HEK293 (cell line): Measurements from ENCODE around the gene NKG7.

ENCODE experiments used
- GLI4 ChIP-seq: fragments of 450-650 bp; formaldehyde crosslinking; IDR thresholded peaks from 2 replicates; pipeline ENCODE4 v1.5.1; 2016; ENCODE audit warnings: missing biosample characterization, missing genetic modification characterization
- SALL2 ChIP-seq: fragments of 450-650 bp; formaldehyde crosslinking; IDR thresholded peaks from 2 replicates; pipeline ENCODE4 v1.5.0; 2017; ENCODE audit warnings: missing biosample characterization, mild to moderate bottlenecking, missing genetic modification characterization, borderline replicate concordance
- TCF7L2 ChIP-seq: IDR thresholded peaks from 2 replicates; pipeline ENCODE4 v1.6.1; 2011; ENCODE audit warnings: low read depth, mild to moderate bottlenecking, inconsistent platforms, low read length, moderate library complexity, borderline replicate concordance
- ZBTB17 ChIP-seq: fragments of 450-650 bp; formaldehyde crosslinking; IDR thresholded peaks from 2 replicates; pipeline ENCODE4 v1.5.1; 2016; ENCODE audit warnings: missing biosample characterization, missing genetic modification characterization
- ZEB2 ChIP-seq: fragments of 450-650 bp; formaldehyde crosslinking; IDR thresholded peaks from 2 replicates; pipeline ENCODE4 v1.5.1; 2016; ENCODE audit warnings: missing biosample characterization, missing genetic modification characterization
- ZNF121 ChIP-seq: fragments of 450-650 bp; formaldehyde crosslinking; IDR thresholded peaks from 2 replicates; pipeline ENCODE4 v1.5.1; 2016; ENCODE audit warnings: missing biosample characterization, missing genetic modification characterization
- TF ChIP-seq, protein P1 (sequence below): fragments of 450-650 bp; formaldehyde crosslinking; IDR thresholded peaks from 2 replicates; pipeline ENCODE4 v1.5.1; 2016; ENCODE audit warnings: missing biosample characterization, missing genetic modification characterization
- TF ChIP-seq, protein P2 (sequence below): fragments of 450-650 bp; formaldehyde crosslinking; IDR thresholded peaks from 2 replicates; pipeline ENCODE4 v1.5.1; 2016; ENCODE audit warnings: missing biosample characterization, missing genetic modification characterization
- TF ChIP-seq, protein P3 (sequence below): fragments of 450-650 bp; formaldehyde crosslinking; IDR thresholded peaks from 2 replicates; pipeline ENCODE4 v1.5.1; 2016; ENCODE audit warnings: missing biosample characterization, missing genetic modification characterization
- TF ChIP-seq, protein P4 (sequence below): fragments of 450-650 bp; formaldehyde crosslinking; optimal IDR thresholded peaks from 2 replicates; pipeline ENCODE3; 2016; ENCODE audit warnings: missing biosample characterization, mild to moderate bottlenecking, missing genetic modification characterization
- TF ChIP-seq, protein P5 (sequence below): fragments of 450-650 bp; formaldehyde crosslinking; IDR thresholded peaks from 2 replicates; pipeline ENCODE4 v1.5.1; 2016; ENCODE audit warnings: missing biosample characterization, missing genetic modification characterization, low read depth

DNA sequence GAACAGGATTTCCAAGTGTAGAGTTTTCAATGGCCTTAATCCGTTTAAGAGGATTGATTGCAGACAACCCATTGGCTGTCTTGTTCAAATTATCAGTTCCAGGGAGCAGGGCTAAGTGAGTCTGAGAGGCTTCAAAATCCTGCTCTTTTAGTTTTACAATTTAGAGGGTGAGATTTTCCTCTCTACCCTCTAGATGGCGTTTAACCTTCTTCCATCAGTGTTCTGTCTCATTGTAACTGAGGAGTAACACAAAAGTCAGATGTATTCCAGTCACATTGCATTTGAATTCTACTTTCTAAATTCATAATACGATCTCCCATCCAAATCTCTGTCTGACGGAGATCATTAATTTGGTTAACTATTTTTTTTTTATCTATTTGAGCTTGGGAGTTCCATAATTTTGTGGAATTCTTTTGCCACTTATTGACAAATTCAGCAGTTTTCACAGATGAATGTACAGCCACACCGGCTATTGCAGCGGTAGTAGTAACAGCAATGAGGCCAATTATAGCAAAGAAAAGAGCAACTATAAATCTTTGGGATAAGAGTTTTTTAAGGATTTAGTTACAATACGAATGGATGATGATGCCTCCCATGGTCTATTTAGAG lies 25.7 kb upstream of the NKG7 start:
- TF ChIP-seq, protein P1, sequence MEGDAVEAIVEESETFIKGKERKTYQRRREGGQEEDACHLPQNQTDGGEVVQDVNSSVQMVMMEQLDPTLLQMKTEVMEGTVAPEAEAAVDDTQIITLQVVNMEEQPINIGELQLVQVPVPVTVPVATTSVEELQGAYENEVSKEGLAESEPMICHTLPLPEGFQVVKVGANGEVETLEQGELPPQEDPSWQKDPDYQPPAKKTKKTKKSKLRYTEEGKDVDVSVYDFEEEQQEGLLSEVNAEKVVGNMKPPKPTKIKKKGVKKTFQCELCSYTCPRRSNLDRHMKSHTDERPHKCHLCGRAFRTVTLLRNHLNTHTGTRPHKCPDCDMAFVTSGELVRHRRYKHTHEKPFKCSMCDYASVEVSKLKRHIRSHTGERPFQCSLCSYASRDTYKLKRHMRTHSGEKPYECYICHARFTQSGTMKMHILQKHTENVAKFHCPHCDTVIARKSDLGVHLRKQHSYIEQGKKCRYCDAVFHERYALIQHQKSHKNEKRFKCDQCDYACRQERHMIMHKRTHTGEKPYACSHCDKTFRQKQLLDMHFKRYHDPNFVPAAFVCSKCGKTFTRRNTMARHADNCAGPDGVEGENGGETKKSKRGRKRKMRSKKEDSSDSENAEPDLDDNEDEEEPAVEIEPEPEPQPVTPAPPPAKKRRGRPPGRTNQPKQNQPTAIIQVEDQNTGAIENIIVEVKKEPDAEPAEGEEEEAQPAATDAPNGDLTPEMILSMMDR (tag by site-specific recombination): no peak
- TF ChIP-seq SALL2 (no peak), ZNF121 (tag by site-specific recombination) (no peak), ZEB2 (tag by site-specific recombination) (no peak), GLI4 (tag by site-specific recombination) (no peak), TCF7L2 (no peak), ZBTB17 (tag by site-specific recombination) (no peak)
- TF ChIP-seq, protein P2, sequence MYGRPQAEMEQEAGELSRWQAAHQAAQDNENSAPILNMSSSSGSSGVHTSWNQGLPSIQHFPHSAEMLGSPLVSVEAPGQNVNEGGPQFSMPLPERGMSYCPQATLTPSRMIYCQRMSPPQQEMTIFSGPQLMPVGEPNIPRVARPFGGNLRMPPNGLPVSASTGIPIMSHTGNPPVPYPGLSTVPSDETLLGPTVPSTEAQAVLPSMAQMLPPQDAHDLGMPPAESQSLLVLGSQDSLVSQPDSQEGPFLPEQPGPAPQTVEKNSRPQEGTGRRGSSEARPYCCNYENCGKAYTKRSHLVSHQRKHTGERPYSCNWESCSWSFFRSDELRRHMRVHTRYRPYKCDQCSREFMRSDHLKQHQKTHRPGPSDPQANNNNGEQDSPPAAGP (tag by site-specific recombination): no peak
- TF ChIP-seq, protein P3, sequence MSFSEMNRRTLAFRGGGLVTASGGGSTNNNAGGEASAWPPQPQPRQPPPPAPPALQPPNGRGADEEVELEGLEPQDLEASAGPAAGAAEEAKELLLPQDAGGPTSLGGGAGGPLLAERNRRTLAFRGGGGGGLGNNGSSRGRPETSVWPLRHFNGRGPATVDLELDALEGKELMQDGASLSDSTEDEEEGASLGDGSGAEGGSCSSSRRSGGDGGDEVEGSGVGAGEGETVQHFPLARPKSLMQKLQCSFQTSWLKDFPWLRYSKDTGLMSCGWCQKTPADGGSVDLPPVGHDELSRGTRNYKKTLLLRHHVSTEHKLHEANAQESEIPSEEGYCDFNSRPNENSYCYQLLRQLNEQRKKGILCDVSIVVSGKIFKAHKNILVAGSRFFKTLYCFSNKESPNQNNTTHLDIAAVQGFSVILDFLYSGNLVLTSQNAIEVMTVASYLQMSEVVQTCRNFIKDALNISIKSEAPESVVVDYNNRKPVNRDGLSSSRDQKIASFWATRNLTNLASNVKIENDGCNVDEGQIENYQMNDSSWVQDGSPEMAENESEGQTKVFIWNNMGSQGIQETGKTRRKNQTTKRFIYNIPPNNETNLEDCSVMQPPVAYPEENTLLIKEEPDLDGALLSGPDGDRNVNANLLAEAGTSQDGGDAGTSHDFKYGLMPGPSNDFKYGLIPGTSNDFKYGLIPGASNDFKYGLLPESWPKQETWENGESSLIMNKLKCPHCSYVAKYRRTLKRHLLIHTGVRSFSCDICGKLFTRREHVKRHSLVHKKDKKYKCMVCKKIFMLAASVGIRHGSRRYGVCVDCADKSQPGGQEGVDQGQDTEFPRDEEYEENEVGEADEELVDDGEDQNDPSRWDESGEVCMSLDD: no peak
- TF ChIP-seq, protein P4, sequence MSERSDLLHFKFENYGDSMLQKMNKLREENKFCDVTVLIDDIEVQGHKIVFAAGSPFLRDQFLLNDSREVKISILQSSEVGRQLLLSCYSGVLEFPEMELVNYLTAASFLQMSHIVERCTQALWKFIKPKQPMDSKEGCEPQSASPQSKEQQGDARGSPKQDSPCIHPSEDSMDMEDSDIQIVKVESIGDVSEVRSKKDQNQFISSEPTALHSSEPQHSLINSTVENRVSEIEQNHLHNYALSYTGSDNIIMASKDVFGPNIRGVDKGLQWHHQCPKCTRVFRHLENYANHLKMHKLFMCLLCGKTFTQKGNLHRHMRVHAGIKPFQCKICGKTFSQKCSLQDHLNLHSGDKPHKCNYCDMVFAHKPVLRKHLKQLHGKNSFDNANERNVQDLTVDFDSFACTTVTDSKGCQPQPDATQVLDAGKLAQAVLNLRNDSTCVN (tag by site-specific recombination): no peak
- TF ChIP-seq, protein P5, sequence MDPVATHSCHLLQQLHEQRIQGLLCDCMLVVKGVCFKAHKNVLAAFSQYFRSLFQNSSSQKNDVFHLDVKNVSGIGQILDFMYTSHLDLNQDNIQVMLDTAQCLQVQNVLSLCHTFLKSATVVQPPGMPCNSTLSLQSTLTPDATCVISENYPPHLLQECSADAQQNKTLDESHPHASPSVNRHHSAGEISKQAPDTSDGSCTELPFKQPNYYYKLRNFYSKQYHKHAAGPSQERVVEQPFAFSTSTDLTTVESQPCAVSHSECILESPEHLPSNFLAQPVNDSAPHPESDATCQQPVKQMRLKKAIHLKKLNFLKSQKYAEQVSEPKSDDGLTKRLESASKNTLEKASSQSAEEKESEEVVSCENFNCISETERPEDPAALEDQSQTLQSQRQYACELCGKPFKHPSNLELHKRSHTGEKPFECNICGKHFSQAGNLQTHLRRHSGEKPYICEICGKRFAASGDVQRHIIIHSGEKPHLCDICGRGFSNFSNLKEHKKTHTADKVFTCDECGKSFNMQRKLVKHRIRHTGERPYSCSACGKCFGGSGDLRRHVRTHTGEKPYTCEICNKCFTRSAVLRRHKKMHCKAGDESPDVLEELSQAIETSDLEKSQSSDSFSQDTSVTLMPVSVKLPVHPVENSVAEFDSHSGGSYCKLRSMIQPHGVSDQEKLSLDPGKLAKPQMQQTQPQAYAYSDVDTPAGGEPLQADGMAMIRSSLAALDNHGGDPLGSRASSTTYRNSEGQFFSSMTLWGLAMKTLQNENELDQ (tag by site-specific recombination): no peak
